Gastrocnemius medialis (tissue), 4 donors: ENCODE measurements around the gene RAVER2. TPM values are rescaled to one million over a fixed set of nuclear protein-coding genes. Genes with fewer than 3 reads are reported as not detected.

Experiments
- ATAC-seq, 2 donors: fragments of 150-250 bp; one replicate each; pipeline ENCODE4 v1.9.1; 2016
- DNase-seq, 2 donors: peaks; one replicate each; pipeline ENCODE4 v3.0.0-alpha.2; 2019
- H3K27ac ChIP-seq, 4 donors: fragments of 200-600 bp; sonication (generic); 1 replicate in 1 of 4; 2 replicates in 3 of 4; pipeline ENCODE4 v1.5.1; 2016 to 2018; ENCODE audit warnings: mild to moderate bottlenecking in 2 of 4, moderate library complexity in 1 of 4
- H3K27me3 ChIP-seq, 3 donors: fragments of 200-600 bp; sonication (generic) in 2 of 3; 1 replicate in 1 of 3; 2 replicates in 2 of 3; pipeline versions ENCODE4 v1.5.1 to v1.6.0; 2016 to 2019; ENCODE audit warnings: mild to moderate bottlenecking in 1 of 3, moderate library complexity in 1 of 3
- H3K36me3 ChIP-seq, 2 donors: fragments of 200-600 bp; sonication (generic) in 1 of 2; one replicate each; pipeline ENCODE4 v1.5.1; 2017 to 2018
- H3K4me1 ChIP-seq, 2 donors: fragments of 200-600 bp; sonication (generic) in 1 of 2; one replicate each; pipeline ENCODE4 v1.5.1; 2016 to 2017; ENCODE audit warnings: mild to moderate bottlenecking in 2 of 2
- H3K4me3 ChIP-seq, 4 donors: fragments of 200-600 bp; sonication (generic) in 3 of 4; 1 replicate in 1 of 4; 2 replicates in 3 of 4; pipeline ENCODE4 v1.5.1; 2016 to 2019; ENCODE audit warnings: mild to moderate bottlenecking in 2 of 4
- H3K9me3 ChIP-seq, 3 donors: fragments of 200-600 bp; sonication (generic) in 2 of 3; 1 replicate in 1 of 3; 2 replicates in 2 of 3; pipeline ENCODE4 v1.5.1; 2016 to 2019
- POLR2A ChIP-seq, 2 donors: fragments of 450-650 bp; IDR thresholded peaks; one replicate each; pipeline ENCODE4 v1.6.1; 2017; ENCODE audit warnings: antibody characterized with exemption in 2 of 2, mild to moderate bottlenecking in 2 of 2, moderate library complexity in 2 of 2
- in situ Hi-C, 4 donors: fragments of 200-750 bp; cut with MboI; loops; one replicate each; pipeline versions ENCODE4 v1.15.0 to v1.8.0; 2017; ENCODE audit warnings: low sequenced_read_pairs in 4 of 4
- intact Hi-C: fragments of 100-400 bp; cut with DNase I; formaldehyde crosslinking; loops from one replicate; pipeline ENCODE4 v1.15.1; 2023; ENCODE audit warnings: low total_unique reads
- total RNA-seq, 4 donors: library from RNA; depleted of rRNA; stranded (reverse); fragments of >200 nt; gene quantifications; one replicate each; pipeline versions ENCODE4 v1.1.0 to v1.2.3, GENCODE V29; 2016
- TF ChIP-seq, protein P1 (sequence below), 5 experiments: fragments of 450-650 bp in 3 of 5; fragments of 200-600 bp in 2 of 5; sonication (generic) in 2 of 5; IDR thresholded peaks in 4 of 5; conservative IDR thresholded peaks in 1 of 5; 1 replicate in 4 of 5; 2 replicates in 1 of 5; pipeline ENCODE4 v1.5.1; 2016 to 2019; ENCODE audit warnings: antibody characterized with exemption in 5 of 5, mild to moderate bottlenecking in 3 of 5, moderate library complexity in 3 of 5

Gene RAVER2
- total RNA-seq, 4 donors from 2014 or later = 8.4 to 9.4 (median 9.1) TPM

DNA sequence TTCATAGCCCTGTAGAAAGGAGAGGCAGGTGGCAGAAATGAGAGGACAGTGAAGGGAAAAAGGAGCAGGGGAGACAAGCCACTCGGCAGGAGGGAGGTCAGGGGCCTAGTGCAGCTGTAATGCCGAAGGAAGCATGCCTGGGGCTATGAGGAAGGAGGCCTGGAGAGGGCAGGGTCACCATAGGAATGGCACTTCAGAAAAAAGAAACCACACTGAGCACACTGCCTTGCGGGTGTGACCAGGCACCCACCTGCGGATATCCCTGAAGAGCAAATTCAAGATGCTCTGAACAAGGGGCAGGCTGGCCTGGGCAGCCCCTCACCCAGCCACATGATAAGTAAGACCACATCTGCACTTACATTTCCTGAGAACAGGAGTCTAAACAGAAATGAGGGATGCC lies 116.7 kb downstream of the RAVER2 start:
- Histone ChIP-seq H3K9me3 (no peaks in the 10 kb centered on the region), H3K27ac (no peak overlapping the region), H3K36me3 (peaks cover 0 to 67% of the 10 kb centered on the region in 2 donors), H3K27me3 (no peaks in the 10 kb centered on the region), H3K4me3 (no peak overlapping the region), H3K4me1 (peaks cover 10 to 13% of the 10 kb centered on the region in 2 donors)
- peak; percentile 37 to 65 for ATAC-seq
- in situ Hi-C loops (loop anchor here (10.0 to 25.0 kb wide), 6 partner anchors 103 to 551 kb away; partner anchors contain the start of genes JAK1 (in 1 of the 4), LEPR (in 1 of the 4) and LEPROT (in 1 of the 4)), intact Hi-C loops (loop anchor here (5.0 kb wide), 1 partner anchor 106 kb away; the partner anchor contains the start of gene JAK1)
- no peak for DNase-seq
- no peak for TF ChIP-seq POLR2A (IDR thresholded peaks at IDR 0.05)
- TF ChIP-seq, protein P1, sequence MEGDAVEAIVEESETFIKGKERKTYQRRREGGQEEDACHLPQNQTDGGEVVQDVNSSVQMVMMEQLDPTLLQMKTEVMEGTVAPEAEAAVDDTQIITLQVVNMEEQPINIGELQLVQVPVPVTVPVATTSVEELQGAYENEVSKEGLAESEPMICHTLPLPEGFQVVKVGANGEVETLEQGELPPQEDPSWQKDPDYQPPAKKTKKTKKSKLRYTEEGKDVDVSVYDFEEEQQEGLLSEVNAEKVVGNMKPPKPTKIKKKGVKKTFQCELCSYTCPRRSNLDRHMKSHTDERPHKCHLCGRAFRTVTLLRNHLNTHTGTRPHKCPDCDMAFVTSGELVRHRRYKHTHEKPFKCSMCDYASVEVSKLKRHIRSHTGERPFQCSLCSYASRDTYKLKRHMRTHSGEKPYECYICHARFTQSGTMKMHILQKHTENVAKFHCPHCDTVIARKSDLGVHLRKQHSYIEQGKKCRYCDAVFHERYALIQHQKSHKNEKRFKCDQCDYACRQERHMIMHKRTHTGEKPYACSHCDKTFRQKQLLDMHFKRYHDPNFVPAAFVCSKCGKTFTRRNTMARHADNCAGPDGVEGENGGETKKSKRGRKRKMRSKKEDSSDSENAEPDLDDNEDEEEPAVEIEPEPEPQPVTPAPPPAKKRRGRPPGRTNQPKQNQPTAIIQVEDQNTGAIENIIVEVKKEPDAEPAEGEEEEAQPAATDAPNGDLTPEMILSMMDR (IDR thresholded peaks at IDR 0.05 in 4 of 5, conservative IDR thresholded peaks at IDR 0.05 in 1 of 5) = peak; percentile 9 to 39 (median 11)

DNA sequence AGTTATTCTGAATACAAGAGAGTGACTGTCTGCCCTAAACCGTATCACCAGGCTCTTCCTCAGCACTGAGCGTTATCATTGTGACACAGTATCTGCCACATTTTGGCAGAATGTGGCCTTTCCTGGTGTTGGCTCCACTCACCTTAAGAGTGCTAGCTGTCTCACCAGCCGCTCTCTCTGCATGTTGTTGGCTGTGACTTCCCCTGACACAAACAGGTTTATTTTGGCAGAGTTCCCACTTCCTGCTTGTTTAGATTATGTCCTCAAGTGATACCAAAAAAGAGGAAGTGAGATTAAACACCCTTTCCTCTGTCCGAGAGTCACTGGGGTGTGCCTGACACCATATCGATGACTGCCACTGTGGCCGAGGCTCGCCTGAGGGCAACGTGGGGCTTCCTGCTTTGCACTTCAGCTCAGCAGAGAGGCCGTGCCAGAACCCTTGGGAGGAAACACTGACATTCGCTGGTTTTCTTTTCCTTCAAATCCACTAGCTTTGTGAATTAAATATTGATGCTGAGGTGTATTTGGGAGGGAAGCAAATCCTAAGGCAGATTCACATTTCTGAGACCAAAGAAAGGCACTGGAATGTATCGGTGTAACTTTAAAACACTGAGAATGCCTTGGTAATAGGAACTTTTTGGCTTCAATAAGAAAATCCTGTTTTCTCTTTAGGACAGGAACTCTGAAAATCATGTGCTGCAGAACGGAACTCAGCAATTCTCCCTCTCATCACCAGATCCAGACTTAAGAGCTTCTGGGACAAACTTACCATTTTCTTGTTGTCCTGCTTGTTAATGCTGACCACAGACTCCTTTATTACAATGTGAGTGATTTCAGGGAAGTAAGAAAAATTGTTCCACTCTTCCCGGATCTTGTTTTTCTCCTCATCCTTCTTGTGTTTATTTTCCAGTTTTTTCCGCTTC lies 119.4 kb downstream of the RAVER2 start:
- peaks cover 0 to 66% of the 10 kb centered on the region in 2 donors for H3K36me3 ChIP-seq
- no peak overlapping the region for H3K4me3 ChIP-seq
- TF ChIP-seq, protein P1 (IDR thresholded peaks at IDR 0.05 in 4 of 5, conservative IDR thresholded peaks at IDR 0.05 in 1 of 5) = no peak
- TF ChIP-seq POLR2A (IDR thresholded peaks at IDR 0.05) = peak in 1 of 2 donors; percentile 14
- H3K9me3 ChIP-seq = no peaks in the 10 kb centered on the region
- H3K4me1 ChIP-seq = peaks cover 6 to 11% of the 10 kb centered on the region in 2 donors
- H3K27me3 ChIP-seq = no peaks in the 10 kb centered on the region
- in situ Hi-C loops (loop anchor here (10.0 to 25.0 kb wide), 6 partner anchors 101 to 548 kb away; partner anchors contain the start of genes JAK1 (in 1 of the 4), LEPR (in 1 of the 4) and LEPROT (in 1 of the 4)), intact Hi-C loops (loop anchor here (5.0 kb wide), 1 partner anchor 103 kb away; the partner anchor contains the start of gene JAK1)
- H3K27ac ChIP-seq = peak overlapping the region; percentile 35 to 69 (median 52)
- DNase-seq (peak; percentile 44 to 54), ATAC-seq (peak; percentile 48 to 51)

DNA sequence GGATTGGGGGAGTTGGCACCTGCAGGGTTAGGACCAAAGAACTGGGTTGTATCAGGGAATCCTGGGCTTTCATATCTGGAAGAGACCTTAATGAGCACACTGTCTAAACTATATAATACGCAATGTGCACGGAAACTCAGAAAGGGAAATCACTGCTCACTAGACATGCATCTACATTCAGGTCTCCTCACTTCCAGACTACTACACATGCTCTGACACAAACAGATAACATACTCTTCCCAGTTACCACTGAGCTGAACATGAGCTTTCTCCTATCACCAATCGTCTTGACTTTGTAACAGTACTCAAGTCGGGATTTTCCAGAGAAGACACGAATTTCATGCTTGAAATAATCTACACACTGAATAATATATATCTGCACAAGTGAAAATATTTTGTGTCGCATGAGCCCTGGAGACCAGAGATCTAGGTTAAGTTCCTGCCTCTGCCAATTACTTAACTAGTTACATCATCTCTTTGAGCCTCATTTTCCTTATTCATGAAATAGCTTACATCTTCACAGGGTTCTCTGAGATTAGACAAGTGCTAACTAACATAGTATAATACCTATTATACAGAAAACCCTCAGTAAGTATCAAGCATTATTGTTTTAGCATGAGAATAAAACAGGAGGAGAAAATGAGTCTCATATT lies 120.4 kb downstream of the RAVER2 start:
- Histone ChIP-seq H3K4me1 (peaks cover 6 to 11% of the 10 kb centered on the region in 2 donors), H3K36me3 (peaks cover 0 to 65% of the 10 kb centered on the region in 2 donors), H3K27me3 (no peaks in the 10 kb centered on the region), H3K27ac (peak overlapping the region; percentile 11 to 69 (median 46)), H3K9me3 (no peaks in the 10 kb centered on the region), H3K4me3 (no peak overlapping the region)
- intact Hi-C loops = no loop called here
- ATAC-seq = no peak
- in situ Hi-C loops = loop anchor here (10.0 to 25.0 kb wide), 6 partner anchors 100 to 547 kb away; partner anchors contain the start of genes JAK1 (in 1 of the 4), LEPR (in 1 of the 4) and LEPROT (in 1 of the 4)
- DNase-seq = no peak
- TF ChIP-seq POLR2A (IDR thresholded peaks at IDR 0.05) = no peak
- TF ChIP-seq, protein P1 (IDR thresholded peaks at IDR 0.05 in 4 of 5, conservative IDR thresholded peaks at IDR 0.05 in 1 of 5) = no peak

DNA sequence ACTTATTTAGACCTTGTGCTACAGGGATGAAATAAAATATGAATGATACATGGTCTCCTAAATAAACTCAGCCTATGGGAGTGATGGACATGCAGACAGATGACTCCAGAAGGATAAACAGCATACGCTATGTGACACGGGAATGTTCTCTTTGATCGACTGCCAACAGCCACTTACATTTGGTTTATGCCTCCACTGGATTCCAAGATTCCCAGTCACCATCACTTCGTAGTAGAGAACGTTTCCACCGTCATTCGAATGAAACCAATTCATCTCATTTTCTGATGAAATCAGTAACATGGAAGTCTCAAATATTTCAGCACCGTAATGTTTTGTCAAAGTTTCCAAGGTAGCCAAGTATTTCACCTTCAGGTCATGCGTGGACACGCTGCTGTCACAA lies 121.8 kb downstream of the RAVER2 start:
- DNase-seq = no peak
- no peaks in the 10 kb centered on the region for H3K27me3 ChIP-seq
- intact Hi-C loops (no loop called here), in situ Hi-C loops (loop anchor here (10.0 to 25.0 kb wide), 6 partner anchors 98 to 546 kb away; partner anchors contain the start of genes JAK1 (in 1 of the 4), LEPR (in 1 of the 4) and LEPROT (in 1 of the 4))
- H3K4me1 ChIP-seq = peaks cover 6 to 11% of the 10 kb centered on the region in 2 donors
- H3K4me3 ChIP-seq = no peak overlapping the region
- no peak for TF ChIP-seq POLR2A (IDR thresholded peaks at IDR 0.05)
- TF ChIP-seq, protein P1 (IDR thresholded peaks at IDR 0.05 in 4 of 5, conservative IDR thresholded peaks at IDR 0.05 in 1 of 5) = no peak
- peaks cover 0 to 74% of the 10 kb centered on the region in 2 donors for H3K36me3 ChIP-seq
- peak in 1 of 2 donors; percentile 64 for ATAC-seq
- peak overlapping the region in 3 of 4 donors; percentile 1 to 11 (median 1) for H3K27ac ChIP-seq
- no peaks in the 10 kb centered on the region for H3K9me3 ChIP-seq
